SK-N-SH (cell line): ENCODE measurements around the gene RELCH.

Source experiments
- EP300 ChIP-seq, 2 experiments: IDR thresholded peaks; 2 replicates each; pipeline versions ENCODE4 v1.4.0 to v1.6.1; 2012; ENCODE audit warnings: borderline replicate concordance in 1 of 2, low read depth in 1 of 2, low read length in 1 of 2
- EZH2phosphoT487 ChIP-seq: fragments of 200-600 bp; sonication (generic); IDR thresholded peaks from 2 replicates; pipeline ENCODE4 v1.6.1; 2017; ENCODE audit warnings: low read depth, mixed run types, mild to moderate bottlenecking, antibody characterized with exemption, moderate library complexity, borderline replicate concordance
- FOSL2 ChIP-seq: IDR thresholded peaks from 2 replicates; pipeline ENCODE4 v1.4.0; 2012; ENCODE audit warnings: low read depth, mild to moderate bottlenecking, moderate library complexity, borderline replicate concordance
- FOXJ3 ChIP-seq: sonication (generic); formaldehyde crosslinking; IDR thresholded peaks from 2 replicates; pipeline ENCODE4 v1.5.1; 2020; ENCODE audit warnings: mild to moderate bottlenecking, missing genetic modification reagents
- GABPA ChIP-seq: IDR thresholded peaks from 2 replicates; pipeline ENCODE4 v1.4.0; 2012; ENCODE audit warnings: low read depth, mild to moderate bottlenecking
- MEF2A ChIP-seq: IDR thresholded peaks from 2 replicates; pipeline ENCODE4 v1.4.0; 2012; ENCODE audit warnings: low read depth, borderline replicate concordance
- POLR2AphosphoS5 ChIP-seq: IDR thresholded peaks from 2 replicates; pipeline ENCODE4 v1.6.1; 2012; ENCODE audit warnings: low read depth, low read length
- RAD21 ChIP-seq: IDR thresholded peaks from 2 replicates; pipeline ENCODE4 v1.6.1; 2012; ENCODE audit warnings: mild to moderate bottlenecking, low read length
- TAF1 ChIP-seq: IDR thresholded peaks from 2 replicates; pipeline ENCODE4 v1.6.1; 2012; ENCODE audit warnings: low read depth, mild to moderate bottlenecking, low read length, moderate library complexity, borderline replicate concordance
- YY1 ChIP-seq: IDR thresholded peaks from 2 replicates; pipeline ENCODE4 v1.4.0; 2012; ENCODE audit warnings: low read depth, mild to moderate bottlenecking
- TF ChIP-seq, protein P1 (sequence below): fragments of 200-600 bp; sonication (generic); IDR thresholded peaks from 2 replicates; pipeline ENCODE4 v1.6.1; 2017; ENCODE audit warnings: antibody characterized with exemption, mild to moderate bottlenecking, moderate library complexity
- TF ChIP-seq, protein P2 (sequence below): IDR thresholded peaks from 2 replicates; pipeline ENCODE4 v1.4.0; 2012; ENCODE audit warnings: low read depth
- TF ChIP-seq, protein P3 (sequence below): IDR thresholded peaks from 2 replicates; pipeline ENCODE4 v1.4.0; 2012; ENCODE audit warnings: low read depth, borderline replicate concordance
- TF ChIP-seq, protein P4 (sequence below): fragments of 150-350 bp; IDR thresholded peaks from 2 replicates; pipeline ENCODE4 v1.6.1; 2017; ENCODE audit warnings: antibody characterized with exemption, low read length, low read depth, borderline replicate concordance

DNA sequence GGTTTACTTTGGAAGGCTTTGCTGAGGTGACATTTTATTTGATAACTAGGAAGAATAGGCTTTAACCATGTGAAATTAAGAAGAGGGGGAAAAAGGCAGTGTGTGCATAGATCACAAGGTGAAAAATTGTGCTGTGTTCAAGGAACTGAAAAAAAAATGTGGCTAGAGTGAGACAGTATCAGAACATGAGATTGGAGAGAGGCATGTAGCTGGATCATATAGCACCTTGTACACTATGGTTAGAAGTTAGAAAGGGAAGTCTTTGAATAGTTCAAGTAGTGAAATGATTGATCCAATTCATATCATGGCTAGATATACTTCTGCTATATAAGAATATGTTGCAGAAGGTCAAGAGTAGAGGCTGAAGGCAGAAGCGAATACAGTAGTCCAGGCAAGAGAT, 125.8 kb downstream of the RELCH start:
- TF ChIP-seq, protein P1, sequence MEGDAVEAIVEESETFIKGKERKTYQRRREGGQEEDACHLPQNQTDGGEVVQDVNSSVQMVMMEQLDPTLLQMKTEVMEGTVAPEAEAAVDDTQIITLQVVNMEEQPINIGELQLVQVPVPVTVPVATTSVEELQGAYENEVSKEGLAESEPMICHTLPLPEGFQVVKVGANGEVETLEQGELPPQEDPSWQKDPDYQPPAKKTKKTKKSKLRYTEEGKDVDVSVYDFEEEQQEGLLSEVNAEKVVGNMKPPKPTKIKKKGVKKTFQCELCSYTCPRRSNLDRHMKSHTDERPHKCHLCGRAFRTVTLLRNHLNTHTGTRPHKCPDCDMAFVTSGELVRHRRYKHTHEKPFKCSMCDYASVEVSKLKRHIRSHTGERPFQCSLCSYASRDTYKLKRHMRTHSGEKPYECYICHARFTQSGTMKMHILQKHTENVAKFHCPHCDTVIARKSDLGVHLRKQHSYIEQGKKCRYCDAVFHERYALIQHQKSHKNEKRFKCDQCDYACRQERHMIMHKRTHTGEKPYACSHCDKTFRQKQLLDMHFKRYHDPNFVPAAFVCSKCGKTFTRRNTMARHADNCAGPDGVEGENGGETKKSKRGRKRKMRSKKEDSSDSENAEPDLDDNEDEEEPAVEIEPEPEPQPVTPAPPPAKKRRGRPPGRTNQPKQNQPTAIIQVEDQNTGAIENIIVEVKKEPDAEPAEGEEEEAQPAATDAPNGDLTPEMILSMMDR: no peak
- TF ChIP-seq POLR2AphosphoS5: no peak
- no peak for TF ChIP-seq EZH2phosphoT487
- TF ChIP-seq EP300 (IDR thresholded peaks at IDR 0.05; ENCODE audit: borderline replicate concordance in 1 of 2, low read depth in 1 of 2, low read length in 1 of 2): no peak
- TF ChIP-seq GABPA: no peak
- no peak for TF ChIP-seq FOXJ3 (CRISPR knock-in tag)
- no peak for TF ChIP-seq YY1
- no peak for TF ChIP-seq MEF2A
- TF ChIP-seq, protein P2, sequence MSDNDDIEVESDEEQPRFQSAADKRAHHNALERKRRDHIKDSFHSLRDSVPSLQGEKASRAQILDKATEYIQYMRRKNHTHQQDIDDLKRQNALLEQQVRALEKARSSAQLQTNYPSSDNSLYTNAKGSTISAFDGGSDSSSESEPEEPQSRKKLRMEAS: no peak
- no peak for TF ChIP-seq RAD21
- TF ChIP-seq, protein P3, sequence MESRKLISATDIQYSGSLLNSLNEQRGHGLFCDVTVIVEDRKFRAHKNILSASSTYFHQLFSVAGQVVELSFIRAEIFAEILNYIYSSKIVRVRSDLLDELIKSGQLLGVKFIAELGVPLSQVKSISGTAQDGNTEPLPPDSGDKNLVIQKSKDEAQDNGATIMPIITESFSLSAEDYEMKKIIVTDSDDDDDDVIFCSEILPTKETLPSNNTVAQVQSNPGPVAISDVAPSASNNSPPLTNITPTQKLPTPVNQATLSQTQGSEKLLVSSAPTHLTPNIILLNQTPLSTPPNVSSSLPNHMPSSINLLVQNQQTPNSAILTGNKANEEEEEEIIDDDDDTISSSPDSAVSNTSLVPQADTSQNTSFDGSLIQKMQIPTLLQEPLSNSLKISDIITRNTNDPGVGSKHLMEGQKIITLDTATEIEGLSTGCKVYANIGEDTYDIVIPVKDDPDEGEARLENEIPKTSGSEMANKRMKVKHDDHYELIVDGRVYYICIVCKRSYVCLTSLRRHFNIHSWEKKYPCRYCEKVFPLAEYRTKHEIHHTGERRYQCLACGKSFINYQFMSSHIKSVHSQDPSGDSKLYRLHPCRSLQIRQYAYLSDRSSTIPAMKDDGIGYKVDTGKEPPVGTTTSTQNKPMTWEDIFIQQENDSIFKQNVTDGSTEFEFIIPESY: no peak
- no peak for TF ChIP-seq FOSL2
- TF ChIP-seq, protein P4, sequence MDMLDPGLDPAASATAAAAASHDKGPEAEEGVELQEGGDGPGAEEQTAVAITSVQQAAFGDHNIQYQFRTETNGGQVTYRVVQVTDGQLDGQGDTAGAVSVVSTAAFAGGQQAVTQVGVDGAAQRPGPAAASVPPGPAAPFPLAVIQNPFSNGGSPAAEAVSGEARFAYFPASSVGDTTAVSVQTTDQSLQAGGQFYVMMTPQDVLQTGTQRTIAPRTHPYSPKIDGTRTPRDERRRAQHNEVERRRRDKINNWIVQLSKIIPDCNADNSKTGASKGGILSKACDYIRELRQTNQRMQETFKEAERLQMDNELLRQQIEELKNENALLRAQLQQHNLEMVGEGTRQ: no peak
- no peak for TF ChIP-seq TAF1
